ENCODE data around the gene CNTNAP5. TPM values are rescaled to one million over a fixed set of nuclear protein-coding genes. Genes with fewer than 3 reads are reported as not detected.

The CNTNAP5 gene
- total RNA-seq, 1 experiment from 2014 or later = not detected

- no TSS peak for BruUV-seq (replicated peaks)
- ChIA-PET POLR2A (interaction anchor here (0.6 kb wide), 1 partner anchor 396 kb away, joined by 4 read pairs; no protein-coding TSS in a partner anchor), CTCF (no interaction called here)
- DNase-seq (ENCODE audit: low read depth, low spot score) (no peak), ATAC-seq (no peak)
- H3K4me1 ChIP-seq (ENCODE audit: control insufficient read depth, insufficient read depth, low read length) = no peaks in the 10 kb centered on the region
- no peaks in the 10 kb centered on the region for H3K36me3 ChIP-seq (ENCODE audit: control insufficient read depth, insufficient read depth, low read length)
- H3K27me3 ChIP-seq (ENCODE audit: control insufficient read depth, insufficient read depth, low read length) = no peaks in the 10 kb centered on the region
- no peak overlapping the region for H3K27ac ChIP-seq (ENCODE audit: low read length)
- in situ Hi-C loops (cut with HindIII; ENCODE audit: low pct_unique_long_range_greater_than_20kb, low sequenced_read_pairs) = no loop called here
- no peaks in the 10 kb centered on the region for H3K9me3 ChIP-seq (ENCODE audit: control insufficient read depth, insufficient read depth, low read depth, low read length)
- TF ChIP-seq CTCF (IDR thresholded peaks at IDR 0.05) (no peak), POLR2AphosphoS5 (IDR thresholded peaks at IDR 0.05; ENCODE audit: low read depth, low read length) (no peak), TCF7L2 (IDR thresholded peaks at IDR 0.05; ENCODE audit: low read depth, low read length) (no peak), SIN3A (IDR thresholded peaks at IDR 0.05; ENCODE audit: borderline replicate concordance, insufficient read depth, low read depth, low read length) (no peak), REST (IDR thresholded peaks at IDR 0.05; ENCODE audit: insufficient read depth in 1 of 2, low read depth in 2 of 2, low read length in 1 of 2) (no peak)
- intact Hi-C loops (cut with micrococcal nuclease; ENCODE audit: unreplicated experiment) = no loop called here
- no peak overlapping the region for H3K4me3 ChIP-seq (ENCODE audit: low read depth in 2 of 2, low read length in 2 of 2)
Measured at GRCh38 chr2:124558277-124558905, 533.3 kb downstream of the CNTNAP5 start.

- CTCF ChIA-PET = no interaction called here
- no TSS peak for BruUV-seq (replicated peaks)
- POLR2A ChIA-PET = no interaction called here
- TF ChIP-seq CTCF (IDR thresholded peaks at IDR 0.05) (no peak), POLR2AphosphoS5 (IDR thresholded peaks at IDR 0.05; ENCODE audit: low read depth, low read length) (no peak), SIN3A (IDR thresholded peaks at IDR 0.05; ENCODE audit: borderline replicate concordance, insufficient read depth, low read depth, low read length) (no peak), TCF7L2 (IDR thresholded peaks at IDR 0.05; ENCODE audit: low read depth, low read length) (no peak), REST (IDR thresholded peaks at IDR 0.05; ENCODE audit: insufficient read depth in 1 of 2, low read depth in 2 of 2, low read length in 1 of 2) (no peak)
- intact Hi-C loops (cut with micrococcal nuclease; ENCODE audit: unreplicated experiment) = no loop called here
- H3K27ac ChIP-seq (ENCODE audit: low read length) = no peak overlapping the region
- H3K9me3 ChIP-seq (ENCODE audit: control insufficient read depth, insufficient read depth, low read depth, low read length) = no peaks in the 10 kb centered on the region
- no peaks in the 10 kb centered on the region for H3K36me3 ChIP-seq (ENCODE audit: control insufficient read depth, insufficient read depth, low read length)
- no peak overlapping the region for H3K4me3 ChIP-seq (ENCODE audit: low read depth in 2 of 2, low read length in 2 of 2)
- no peaks in the 10 kb centered on the region for H3K27me3 ChIP-seq (ENCODE audit: control insufficient read depth, insufficient read depth, low read length)
- ATAC-seq = no peak
- in situ Hi-C loops (cut with HindIII; ENCODE audit: low pct_unique_long_range_greater_than_20kb, low sequenced_read_pairs) = no loop called here
- DNase-seq (ENCODE audit: low read depth, low spot score) = no peak
- H3K4me1 ChIP-seq (ENCODE audit: control insufficient read depth, insufficient read depth, low read length) = no peaks in the 10 kb centered on the region
Measured at GRCh38 chr2:124559236-124559635, 534.1 kb downstream of the CNTNAP5 start.
